ENCODE results near the gene ZFYVE27.

GRCh38 chr10:97762816-97763215 lies 25.9 kb downstream of the ZFYVE27 start:
- no peak for TF ChIP-seq POLR2AphosphoS5 (IDR thresholded peaks at IDR 0.05; ENCODE audit: borderline replicate concordance, low read depth, low read length)
- no peak for TF ChIP-seq EZH2 (IDR thresholded peaks at IDR 0.05)
